Middle frontal gyrus (tissue), 1 donor: ENCODE results near the gene EXOC1L.
A peak's percentile ranks its signal among the peaks of the same experiment; 100 is the strongest.
"Not testable (repeated sequence)": the region's sequence is repeated elsewhere in the genome, so short reads cannot be mapped to it uniquely, and the experiment has no call there.

ENCODE experiments used
- DNase-seq: peaks from one replicate; pipeline ENCODE4 v3.0.0-alpha.2; 2015; ENCODE audit warnings: low spot score; ENCODE audit errors: extremely low spot score

EXOC1L gene

DNA sequence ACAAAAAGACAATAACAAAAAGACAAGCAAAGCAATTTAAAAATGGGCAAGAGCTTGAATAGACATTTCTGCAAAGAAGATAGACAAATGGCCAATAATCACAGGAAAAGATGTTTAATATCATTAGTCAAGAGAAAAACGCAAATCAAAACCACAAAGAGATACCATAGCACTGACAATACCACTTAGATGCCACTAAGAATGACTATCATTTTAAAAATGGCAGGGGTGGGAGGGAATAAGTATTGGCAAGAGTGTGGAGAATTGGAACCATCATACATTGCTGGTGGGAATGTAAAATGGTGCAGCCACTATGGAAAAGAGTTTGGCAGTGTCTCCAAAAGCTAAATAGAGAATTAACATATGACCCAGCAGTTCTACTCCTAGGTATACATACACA is 18.8 kb downstream of the EXOC1L start:
- no peak for DNase-seq

DNA sequence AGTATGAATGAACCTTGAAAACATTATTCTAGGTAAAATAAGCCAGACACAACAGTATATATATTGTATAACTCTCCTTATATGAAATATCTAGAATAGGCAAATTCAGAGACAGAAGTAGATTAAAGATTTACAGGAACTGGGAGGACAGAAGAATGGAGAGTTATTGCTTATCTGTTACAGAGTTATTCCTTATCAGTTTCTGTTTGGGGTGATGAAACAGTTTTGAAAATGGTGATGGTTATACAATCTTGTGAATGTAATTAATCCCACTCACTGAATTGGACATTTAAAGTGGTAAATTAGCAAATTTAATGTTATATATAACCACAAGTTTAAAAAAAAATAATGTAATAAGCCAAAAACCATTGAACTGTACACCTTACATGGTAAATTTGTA is 19.4 kb downstream of the EXOC1L start:
- DNase-seq = no peak

- no peak for DNase-seq
Measured at GRCh38 chr4:55840956-55841355, 21.4 kb downstream of the EXOC1L start.

DNA sequence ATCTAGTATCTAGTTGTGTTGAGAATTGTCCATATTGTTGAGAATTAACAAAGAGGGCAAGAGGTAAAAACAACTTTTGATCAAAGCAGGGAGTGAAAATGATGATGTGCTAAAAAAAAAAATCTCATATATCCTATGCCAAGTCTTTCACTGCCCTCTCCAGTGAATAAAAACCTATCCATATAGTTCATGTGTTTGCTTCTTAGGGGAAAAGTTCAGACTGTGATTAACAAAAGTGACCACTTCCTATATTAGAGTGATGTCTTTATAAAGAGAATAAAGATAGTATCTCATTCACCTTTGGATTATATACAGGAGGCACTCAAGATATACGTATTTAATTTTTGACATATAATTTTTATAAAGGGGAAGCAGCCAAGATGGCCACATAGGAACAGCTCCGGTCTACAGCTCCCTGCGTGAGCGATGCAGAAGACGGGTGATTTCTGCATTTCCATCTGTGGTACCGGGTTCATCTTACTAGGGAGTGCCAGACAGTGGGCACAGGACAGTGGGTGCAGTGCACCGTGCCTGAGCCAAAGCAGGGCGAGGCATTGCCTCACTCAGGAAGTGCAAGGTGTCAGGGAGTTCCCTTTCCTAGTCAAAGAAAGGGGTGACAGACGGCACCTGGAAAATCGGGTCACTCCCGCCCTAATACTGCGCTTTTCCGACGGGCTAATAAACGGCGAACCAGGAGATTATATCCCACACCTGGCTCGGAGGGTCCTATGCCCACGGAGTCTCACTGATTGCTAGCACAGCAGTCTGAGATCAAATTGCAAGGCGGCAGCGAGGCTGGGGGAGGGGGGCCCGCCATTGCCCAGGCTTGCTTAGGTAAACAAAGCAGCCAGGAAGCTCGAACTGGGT is 22.0 kb downstream of the EXOC1L start:
- DNase-seq = not testable (repeated sequence)

GRCh38 chr4:55842312-55842711 is 22.7 kb downstream of the EXOC1L start:
- not testable (repeated sequence) for DNase-seq

- DNase-seq = no peak
Measured at GRCh38 chr4:55849724-55850123, 30.1 kb downstream of the EXOC1L start.

DNA sequence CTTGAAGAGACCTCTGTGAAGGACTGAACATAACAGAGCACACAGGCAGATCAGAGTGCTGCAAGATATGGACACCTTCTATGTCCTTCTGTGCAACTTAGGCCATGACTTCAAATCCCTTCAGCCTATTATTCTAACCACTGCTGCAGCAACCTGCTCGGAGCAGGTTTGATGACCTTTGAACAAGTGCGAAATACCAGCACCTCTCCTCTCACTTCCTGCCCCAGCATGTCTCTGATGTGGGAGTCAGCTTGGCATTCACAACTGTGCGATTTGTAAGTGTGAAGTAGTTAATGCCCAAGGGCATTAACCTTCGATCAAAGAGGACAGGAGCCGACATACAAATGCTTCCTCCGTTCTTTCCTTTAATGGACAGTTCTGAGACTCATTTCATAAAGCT is 32.3 kb downstream of the EXOC1L start:
- DNase-seq = no peak

- DNase-seq = peak; percentile 92
Measured at GRCh38 chr4:55853484-55854046, 34.0 kb downstream of the EXOC1L start, which contains the start of gene EXOC1. Gene EXOC1, plus strand, starts transcription at chr4:55853648. Its CDS starts 4,676 bp downstream, at chr4:55858324.

- DNase-seq = no peak
Measured at GRCh38 chr4:55854129-55854528, 34.5 kb downstream of the EXOC1L start.

DNA sequence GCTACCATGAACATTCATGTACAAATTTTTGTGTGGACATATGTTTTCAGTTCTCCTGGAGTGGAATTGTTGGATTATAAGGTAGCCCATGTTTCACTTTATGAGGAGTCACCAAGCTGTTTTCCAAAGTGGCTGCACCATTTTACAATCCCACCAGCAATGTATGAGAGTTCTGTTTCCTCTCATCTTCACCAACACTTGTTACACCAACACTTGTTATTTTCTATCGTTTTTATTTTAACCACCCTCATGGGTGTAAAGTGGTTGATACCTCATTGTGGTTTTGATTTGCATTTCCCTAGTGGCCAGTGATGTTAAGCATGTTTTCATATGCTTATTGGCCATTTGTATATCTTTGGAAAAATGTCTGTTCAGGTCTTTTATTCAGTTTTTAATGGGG is 38.0 kb downstream of the EXOC1L start:
- no peak for DNase-seq

GRCh38 chr4:55859711-55860110 is 40.1 kb downstream of the EXOC1L start:
- no peak for DNase-seq

DNA sequence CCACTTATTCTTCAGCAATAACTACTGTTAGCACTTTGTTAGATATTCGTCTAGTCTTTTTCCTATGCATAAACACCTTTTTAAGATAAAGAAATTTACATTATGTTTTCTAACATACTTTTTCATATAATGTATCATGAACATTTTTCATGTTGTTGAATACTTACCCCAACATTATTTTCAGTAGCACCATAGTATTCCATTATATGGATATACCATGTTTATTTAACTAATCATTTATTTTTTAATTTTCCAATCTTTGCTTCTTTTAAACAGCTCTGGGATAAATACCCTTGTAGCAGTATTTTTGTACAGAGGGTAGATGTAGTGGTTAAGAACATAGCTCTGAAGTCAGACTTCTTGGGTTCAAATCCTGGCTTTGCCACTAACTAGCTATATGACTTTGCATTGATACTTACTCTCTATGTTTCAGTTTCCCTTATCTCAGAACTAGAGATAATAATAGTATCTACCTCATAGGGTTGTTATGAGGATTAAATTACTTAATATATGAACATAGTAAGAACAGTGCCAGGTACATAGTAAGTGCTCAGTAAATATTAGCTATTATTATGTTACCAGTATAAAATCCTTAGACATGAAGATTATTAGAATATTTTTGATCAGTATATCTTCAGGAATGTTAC is 45.1 kb downstream of the EXOC1L start:
- DNase-seq = no peak

DNA sequence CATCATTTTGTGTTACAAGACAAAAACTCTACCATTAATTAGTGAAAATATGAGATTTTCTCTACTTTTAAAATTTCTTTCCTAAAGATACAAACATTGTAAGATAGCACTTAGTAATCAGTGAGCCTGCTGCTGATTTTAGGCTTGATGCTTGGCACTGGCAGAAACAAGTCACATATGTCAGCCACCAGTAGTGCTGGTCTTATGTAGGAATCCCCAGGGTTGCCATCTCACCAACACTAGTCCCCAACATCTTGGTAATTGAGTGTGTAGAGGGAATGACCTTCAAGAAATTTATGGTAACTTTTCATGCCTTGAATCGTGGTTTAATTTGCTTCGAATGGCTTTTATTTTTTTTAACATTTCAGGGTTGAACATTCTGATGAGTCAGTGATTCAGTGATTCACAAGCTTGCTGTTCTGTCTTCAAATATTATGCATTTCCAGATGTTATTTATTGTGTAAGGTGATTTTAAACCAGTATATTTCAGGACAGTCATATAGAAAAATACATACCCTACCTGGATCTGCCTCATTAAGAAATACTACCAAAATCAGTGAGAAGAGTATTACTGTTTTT is 45.7 kb downstream of the EXOC1L start:
- no peak for DNase-seq

DNA sequence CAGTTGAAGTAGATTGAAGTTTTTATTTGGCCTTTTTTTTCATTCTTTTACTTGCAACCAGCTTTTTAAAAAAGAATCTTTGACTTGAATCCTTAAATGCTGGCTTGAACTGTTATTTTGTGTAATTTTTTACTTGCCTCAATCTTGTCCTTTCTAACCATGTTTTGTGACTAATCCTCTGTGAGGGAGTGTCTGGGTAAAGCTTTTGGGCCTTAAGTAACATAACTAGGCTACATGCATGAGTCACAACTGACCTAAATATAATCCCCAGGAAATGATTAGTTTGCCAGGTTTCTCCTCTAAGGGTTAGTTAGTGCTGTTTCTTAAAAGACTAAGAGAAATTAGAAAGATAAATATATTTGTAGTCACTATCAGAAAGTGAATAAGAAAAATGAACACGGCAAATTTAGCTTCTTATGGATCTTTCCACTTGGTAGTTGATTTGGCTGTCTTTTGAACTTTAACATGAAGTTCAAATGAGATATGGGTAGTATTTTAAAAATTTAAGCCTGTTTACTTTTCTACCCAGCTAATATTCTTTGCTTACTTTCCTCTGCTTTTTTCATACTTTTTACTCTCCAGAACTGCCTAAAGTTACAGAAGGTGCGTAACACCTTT is 46.8 kb downstream of the EXOC1L start:
- DNase-seq = no peak

DNA sequence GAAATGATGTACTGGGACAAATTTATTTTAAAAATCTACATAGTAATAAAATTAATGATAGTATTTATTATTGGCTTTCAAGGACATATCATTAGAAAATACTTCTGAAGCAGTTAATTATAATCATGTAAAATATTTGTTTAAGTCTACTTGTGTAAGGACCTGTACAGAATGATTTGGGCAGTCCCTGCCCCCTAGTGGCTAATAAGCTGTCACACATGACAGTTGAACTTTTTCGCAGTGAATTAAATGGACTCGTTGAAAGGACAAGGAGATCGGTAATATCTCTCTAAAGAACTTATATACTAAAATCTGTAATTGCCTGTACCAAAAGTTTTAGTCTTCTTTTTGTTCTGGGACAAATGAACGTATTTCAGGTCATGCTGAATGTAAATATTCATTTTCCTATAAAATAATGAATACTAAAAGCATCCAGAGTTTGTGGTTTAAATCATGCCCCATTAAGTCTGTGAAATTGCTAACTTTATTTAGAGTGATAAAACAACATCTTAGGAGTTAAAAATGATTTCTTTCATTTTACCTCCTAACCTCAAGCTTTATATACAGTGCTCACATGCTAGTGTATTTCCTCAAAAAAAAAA is 47.5 kb downstream of the EXOC1L start:
- DNase-seq = no peak

GRCh38 chr4:55868581-55869090 is 49.0 kb downstream of the EXOC1L start:
- no peak for DNase-seq

DNA sequence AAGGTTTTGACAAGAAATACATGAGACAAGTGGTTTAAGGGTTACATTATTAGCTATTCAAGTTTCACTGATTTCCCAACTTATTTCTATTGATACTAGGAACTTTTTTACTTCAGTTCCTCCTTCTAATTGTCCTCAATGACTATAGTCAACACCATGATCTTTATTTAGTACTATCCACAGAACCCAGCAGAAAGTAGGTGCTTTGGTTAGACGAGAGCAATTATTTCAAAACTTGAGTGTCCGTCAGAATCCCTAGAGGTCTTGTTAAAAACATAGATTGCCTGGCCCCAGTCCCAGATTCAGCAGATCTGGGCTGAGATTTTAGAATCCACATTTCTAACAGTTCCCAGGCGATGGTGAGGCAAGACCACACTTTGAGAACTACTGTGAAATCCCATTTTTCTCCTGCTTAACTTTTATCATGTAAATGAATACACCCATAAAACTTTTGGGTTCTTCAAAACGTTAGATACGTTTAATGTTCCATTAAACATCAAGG is 51.8 kb downstream of the EXOC1L start:
- DNase-seq = no peak

- no peak for DNase-seq
Measured at GRCh38 chr4:55874831-55875230, 55.2 kb downstream of the EXOC1L start.

DNA sequence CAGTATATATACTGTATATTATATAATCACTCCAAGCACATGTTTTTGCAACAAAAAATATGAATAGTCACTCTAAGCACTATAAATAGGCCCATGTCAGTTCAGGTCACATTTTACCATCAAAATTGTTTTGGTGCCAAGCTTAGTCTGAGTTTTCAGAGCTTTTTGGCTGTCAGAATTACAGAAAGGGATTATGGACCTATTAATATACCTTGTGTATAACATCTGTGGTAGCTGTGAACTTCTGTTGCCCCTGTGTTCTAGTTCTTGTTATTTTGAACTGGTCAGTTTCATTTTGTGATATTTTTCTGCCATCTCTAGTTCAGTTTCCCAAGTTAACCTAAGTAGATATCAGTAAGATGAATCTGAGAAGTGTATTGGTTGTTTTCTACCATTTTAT is 56.8 kb downstream of the EXOC1L start:
- DNase-seq = no peak

DNA sequence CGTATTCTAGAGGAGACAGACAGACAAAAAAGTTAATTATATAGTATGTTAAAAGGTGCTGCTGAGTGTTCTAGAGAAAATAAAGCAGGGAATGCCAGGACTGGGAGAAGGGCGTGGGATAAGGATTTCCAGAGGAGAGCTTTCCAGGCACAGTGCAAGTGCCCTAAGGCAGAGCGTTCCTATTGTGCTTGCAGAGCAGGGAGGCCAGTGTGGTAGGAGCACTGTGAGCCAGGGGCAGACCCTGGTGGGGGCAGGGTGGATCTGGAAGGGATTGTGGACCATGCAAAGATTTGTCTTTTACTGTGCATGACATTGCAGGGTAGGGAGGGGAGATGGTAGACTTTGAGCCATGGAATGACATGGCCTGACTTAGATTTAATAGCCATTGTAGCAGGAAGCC is 59.6 kb downstream of the EXOC1L start:
- no peak for DNase-seq
